T-helper 2 cell (primary cell): ENCODE data around the gene SYT13.
"Not testable (repeated sequence)": the region's sequence is repeated elsewhere in the genome, so short reads cannot be mapped to it uniquely, and the experiment has no call there.

Experiments
- DNase-seq, 5 experiments: peaks; one replicate each; pipeline versions ENCODE4 v3.0.0 to v3.0.0-alpha.2; 2012 to 2022

SYT13 gene

GRCh38 chr11:45272701-45273100, 13.4 kb downstream of the SYT13 start:
- no peak for DNase-seq

- no peak for DNase-seq
Measured at GRCh38 chr11:45270946-45271716, 15.0 kb downstream of the SYT13 start.

- no peak for DNase-seq
Measured at GRCh38 chr11:45269678-45270077, 16.5 kb downstream of the SYT13 start.

- no peak for DNase-seq
Measured at GRCh38 chr11:45267652-45268299, 18.4 kb downstream of the SYT13 start.

- DNase-seq = no peak
Measured at GRCh38 chr11:45267052-45267451, 19.1 kb downstream of the SYT13 start.

- no peak for DNase-seq
Measured at GRCh38 chr11:45266676-45267020, 19.5 kb downstream of the SYT13 start.

- no peak for DNase-seq
Measured at GRCh38 chr11:45265969-45266675, 20.0 kb downstream of the SYT13 start.

- DNase-seq = no peak
Measured at GRCh38 chr11:45264839-45265515, 21.2 kb downstream of the SYT13 start.

- DNase-seq = no peak
Measured at GRCh38 chr11:45263773-45264172, 22.4 kb downstream of the SYT13 start.

- no peak for DNase-seq
Measured at GRCh38 chr11:45262900-45263299, 23.2 kb downstream of the SYT13 start.

- no peak for DNase-seq
Measured at GRCh38 chr11:45260071-45260470, 26.1 kb downstream of the SYT13 start.

GRCh38 chr11:45259592-45259991, 26.5 kb downstream of the SYT13 start:
- DNase-seq = no peak

- DNase-seq = no peak
Measured at GRCh38 chr11:45258982-45259530, 27.1 kb downstream of the SYT13 start.

GRCh38 chr11:45254070-45254469, 32.1 kb downstream of the SYT13 start:
- DNase-seq = no peak

GRCh38 chr11:45253640-45254039, 32.5 kb downstream of the SYT13 start:
- DNase-seq = no peak

- DNase-seq = no peak
Measured at GRCh38 chr11:45252877-45253276, 33.3 kb downstream of the SYT13 start.

GRCh38 chr11:45252134-45252856, 33.8 kb downstream of the SYT13 start:
- DNase-seq = peak in 2 of 5 experiments; percentile 3 to 15

GRCh38 chr11:45250035-45250718, 36.0 kb downstream of the SYT13 start:
- DNase-seq = no peak

- DNase-seq = not testable (repeated sequence)
Measured at GRCh38 chr11:45249372-45249771, 36.8 kb downstream of the SYT13 start.

GRCh38 chr11:45248501-45249011, 37.6 kb downstream of the SYT13 start:
- no peak for DNase-seq

- DNase-seq = no peak
Measured at GRCh38 chr11:45247433-45247832, 38.7 kb downstream of the SYT13 start.
